WTC11 (cell line): ENCODE data around the gene NUP93. TPM values are rescaled to one million over a fixed set of nuclear protein-coding genes. Genes with fewer than 3 reads are reported as not detected.

Experiments
- ATAC-seq: fragments of 200-7000 bp; cut with Tn5 transposase; 2 replicates; pipeline ENCODE4 v1.10.0; 2021; ENCODE audit warnings: mild to moderate bottlenecking, moderate library complexity
- CTCF ChIA-PET: fragments of 300-600 bp; sonication (Branson Sonifier 250); formaldehyde crosslinking; loops from one replicate; lab custom pipeline; 2021; ENCODE audit warnings: antibody characterized with exemption; lab: Charles Lee
- POLR2A ChIA-PET: fragments of 350-600 bp; sonication (Branson Sonifier 250); formaldehyde crosslinking; loops from one replicate; lab custom pipeline; 2021; ENCODE audit warnings: antibody characterized with exemption; lab: Charles Lee
- DNase-seq: peaks from one replicate; pipeline ENCODE4 v3.0.0; 2021; ENCODE audit warnings: low spot score
- H3K27ac Mint-ChIP-seq: 2 replicates; pipeline ENCODE4 v1.8.0; 2021; ENCODE audit warnings: mixed read lengths
- H3K27me3 Mint-ChIP-seq: 2 replicates; pipeline ENCODE4 v1.8.0; 2021; ENCODE audit warnings: low read depth, mild to moderate bottlenecking, moderate library complexity, mixed read lengths
- H3K36me3 Mint-ChIP-seq: 2 replicates; pipeline ENCODE4 v1.8.0; 2021; ENCODE audit warnings: mixed read lengths
- H3K4me1 Mint-ChIP-seq: 2 replicates; pipeline ENCODE4 v1.8.0; 2022; ENCODE audit warnings: mixed read lengths
- H3K4me3 Mint-ChIP-seq: 2 replicates; pipeline ENCODE4 v1.8.0; 2021; ENCODE audit warnings: mild to moderate bottlenecking, moderate library complexity, mixed read lengths
- H3K9me3 Mint-ChIP-seq: 2 replicates; pipeline ENCODE4 v1.8.0; 2021; ENCODE audit warnings: mixed read lengths
- ATF1 ChIP-seq: sonication (generic); formaldehyde crosslinking; IDR thresholded peaks from 2 replicates; pipeline ENCODE4 v1.8.1; 2023; ENCODE audit warnings: mild to moderate bottlenecking, moderate library complexity, missing genetic modification reagents
- CBFB ChIP-seq: sonication (generic); formaldehyde crosslinking; IDR thresholded peaks from 2 replicates; pipeline ENCODE4 v1.8.1; 2022; ENCODE audit warnings: mild to moderate bottlenecking, low read depth, missing genetic modification reagents
- CDX4 ChIP-seq: fragments of 250-450 bp; sonication (Bioruptor Pico); IDR thresholded peaks from 2 replicates; pipeline ENCODE4 v1.9.0; 2021; ENCODE audit warnings: moderate library complexity, mild to moderate bottlenecking, inconsistent platforms, borderline replicate concordance
- CREB1 ChIP-seq: sonication (generic); formaldehyde crosslinking; IDR thresholded peaks from 2 replicates; pipeline ENCODE4 v1.8.0; 2023; ENCODE audit warnings: mild to moderate bottlenecking, missing genetic modification reagents
- E2F4 ChIP-seq: sonication (generic); formaldehyde crosslinking; IDR thresholded peaks from 2 replicates; pipeline ENCODE4 v1.8.1; 2022; ENCODE audit warnings: low read depth, mild to moderate bottlenecking, moderate library complexity, missing genetic modification reagents, borderline replicate concordance
- ELF4 ChIP-seq: sonication (generic); formaldehyde crosslinking; IDR thresholded peaks from 2 replicates; pipeline ENCODE4 v1.8.1; 2022; ENCODE audit warnings: low read depth, mild to moderate bottlenecking, moderate library complexity, missing genetic modification reagents
- ETV6 ChIP-seq: sonication (generic); formaldehyde crosslinking; IDR thresholded peaks from 2 replicates; pipeline ENCODE4 v1.8.1; 2022; ENCODE audit warnings: mild to moderate bottlenecking, missing genetic modification reagents
- FOXK1 ChIP-seq: sonication (generic); formaldehyde crosslinking; IDR thresholded peaks from 2 replicates; pipeline ENCODE4 v1.8.0; 2022; ENCODE audit warnings: mild to moderate bottlenecking, moderate library complexity, missing genetic modification reagents
- FOXP1 ChIP-seq: sonication (generic); formaldehyde crosslinking; IDR thresholded peaks from 2 replicates; pipeline ENCODE4 v1.8.0; 2022; ENCODE audit warnings: missing genetic modification reagents, mild to moderate bottlenecking, moderate library complexity, borderline replicate concordance
- GABPB1 ChIP-seq: sonication (generic); formaldehyde crosslinking; IDR thresholded peaks from 2 replicates; pipeline ENCODE4 v1.8.1; 2023; ENCODE audit warnings: mild to moderate bottlenecking, missing genetic modification reagents
- IRF1 ChIP-seq: sonication (generic); formaldehyde crosslinking; IDR thresholded peaks from 2 replicates; pipeline ENCODE4 v1.8.0; 2023; ENCODE audit warnings: missing genetic modification reagents
- MYBL2 ChIP-seq: sonication (generic); formaldehyde crosslinking; IDR thresholded peaks from 2 replicates; pipeline ENCODE4 v1.8.1; 2023; ENCODE audit warnings: mild to moderate bottlenecking, moderate library complexity, missing genetic modification reagents
- NFATC4 ChIP-seq: fragments of 250-450 bp; sonication (Bioruptor Pico); IDR thresholded peaks from 2 replicates; pipeline ENCODE4 v1.9.0; 2021; ENCODE audit warnings: mild to moderate bottlenecking
- NFE2L1 ChIP-seq: sonication (generic); formaldehyde crosslinking; IDR thresholded peaks from 2 replicates; pipeline ENCODE4 v1.8.1; 2023; ENCODE audit warnings: missing genetic modification reagents
- TEAD1 ChIP-seq: sonication (generic); formaldehyde crosslinking; IDR thresholded peaks from 2 replicates; pipeline ENCODE4 v1.8.0; 2022; ENCODE audit warnings: mild to moderate bottlenecking, missing genetic modification reagents
- ZNF138 ChIP-seq: sonication (generic); formaldehyde crosslinking; conservative IDR thresholded peaks from 2 replicates; pipeline ENCODE4 v1.8.1; 2022; ENCODE audit warnings: mild to moderate bottlenecking, moderate library complexity, missing genetic modification reagents
- ZNF219 ChIP-seq: sonication (generic); formaldehyde crosslinking; IDR thresholded peaks from 2 replicates; pipeline ENCODE4 v1.8.0; 2023; ENCODE audit warnings: missing genetic modification reagents, mild to moderate bottlenecking, borderline replicate concordance
- ZNF416 ChIP-seq: fragments of 250-450 bp; sonication (Bioruptor Pico); IDR thresholded peaks from 2 replicates; pipeline ENCODE4 v1.9.0; 2021; ENCODE audit warnings: mild to moderate bottlenecking, inconsistent platforms
- ZNF671 ChIP-seq: fragments of 250-450 bp; sonication (Bioruptor Pico); IDR thresholded peaks from 2 replicates; pipeline ENCODE4 v1.8.0; 2021; ENCODE audit warnings: mild to moderate bottlenecking
- total RNA-seq: library from RNA; stranded (reverse); gene quantifications from 3 replicates; pipeline ENCODE4 v1.2.3, GENCODE V29; 2021
- TF ChIP-seq, protein P1 (sequence below): fragments of 250-450 bp; sonication (Bioruptor Pico); conservative IDR thresholded peaks from 2 replicates; pipeline ENCODE4 v1.9.0; 2021; ENCODE audit warnings: mild to moderate bottlenecking

Gene NUP93
- total RNA-seq, 1 experiment from 2014 or later = 185 TPM

- TF ChIP-seq, protein P1, sequence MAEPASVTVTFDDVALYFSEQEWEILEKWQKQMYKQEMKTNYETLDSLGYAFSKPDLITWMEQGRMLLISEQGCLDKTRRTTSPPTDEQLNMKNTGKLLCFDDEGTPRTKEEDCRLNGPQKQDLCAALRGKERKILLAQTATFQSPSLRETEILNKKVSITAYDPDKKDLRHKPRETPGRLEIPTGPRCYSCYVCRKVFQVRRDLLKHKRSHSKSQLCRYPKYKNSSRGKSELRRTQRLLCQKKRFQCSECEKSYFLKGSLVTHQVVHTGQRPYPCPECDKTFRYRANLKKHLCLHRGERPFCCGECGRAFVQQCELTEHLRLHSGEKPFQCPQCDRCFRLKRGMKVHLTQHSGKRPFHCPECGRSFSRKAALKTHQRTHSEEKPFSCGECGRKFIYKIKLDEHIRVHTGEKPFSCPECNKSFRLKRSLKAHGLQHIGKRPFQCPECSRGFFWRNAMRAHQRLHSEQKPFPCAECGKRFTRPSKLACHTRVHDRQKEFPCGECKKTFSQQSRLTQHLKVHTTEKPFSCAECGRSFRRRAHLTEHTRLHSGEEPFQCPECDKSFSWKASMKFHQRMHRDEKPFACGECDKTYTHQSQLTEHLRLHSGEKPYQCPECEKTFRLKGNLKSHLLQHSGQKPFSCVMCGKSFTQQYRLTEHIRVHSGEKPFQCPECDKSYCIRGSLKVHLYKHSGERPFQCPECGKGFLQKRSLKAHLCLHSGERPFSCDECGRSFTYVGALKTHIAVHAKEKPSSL = no peak
- TF ChIP-seq FOXP1 (CRISPR knock-in tag) (no peak), ZNF671 (CRISPR knock-in tag) (no peak), FOXK1 (CRISPR knock-in tag) (no peak), CREB1 (no peak)
- TF ChIP-seq, all 79 proteins: peak for 0
Observed at GRCh38 chr16:56878282-56878854, 148.4 kb downstream of the NUP93 start (continued).

DNA sequence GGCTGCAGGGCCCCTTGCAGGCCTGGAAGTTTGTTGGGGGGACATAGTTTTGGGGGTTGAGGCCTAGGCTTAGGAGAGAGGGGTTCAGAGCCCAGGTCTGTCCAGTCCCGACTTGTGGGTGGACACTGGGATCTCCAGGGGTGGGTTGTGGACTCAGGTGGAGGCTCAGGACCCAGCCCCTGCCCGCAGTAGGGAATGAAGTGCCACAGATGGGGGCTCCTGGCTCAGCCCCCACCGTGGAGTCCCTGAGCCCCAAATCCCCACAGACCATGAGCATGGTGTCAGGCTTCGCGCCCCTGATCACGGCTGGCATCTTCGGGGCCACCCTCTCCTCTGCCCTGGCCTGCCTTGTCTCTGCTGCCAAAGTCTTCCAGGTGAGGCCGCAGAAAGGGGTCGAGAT lies 149.3 kb downstream of the NUP93 start:
- no peaks in the 10 kb centered on the region for H3K9me3 Mint-ChIP-seq
- no peaks in the 10 kb centered on the region for H3K36me3 Mint-ChIP-seq
- ChIA-PET CTCF (interaction anchor here (0.5 to 2.4 kb wide), 3 partner anchors 10 to 46 kb away, joined by 3 to 7 read pairs (median 3); no protein-coding TSS in a partner anchor), POLR2A (no interaction called here)
- H3K4me1 Mint-ChIP-seq = no peaks in the 10 kb centered on the region
- DNase-seq (no peak), ATAC-seq (no peak)
- H3K27ac Mint-ChIP-seq = no peak overlapping the region
- TF ChIP-seq ATF1 (CRISPR knock-in tag) = no peak
- no peak for TF ChIP-seq NFE2L1 (CRISPR knock-in tag)
- TF ChIP-seq TEAD1 (CRISPR knock-in tag) = no peak
- TF ChIP-seq FOXP1 (CRISPR knock-in tag) = no peak
- TF ChIP-seq ZNF138 = no peak
- no peak overlapping the region for H3K4me3 Mint-ChIP-seq
- no peaks in the 10 kb centered on the region for H3K27me3 Mint-ChIP-seq

DNA sequence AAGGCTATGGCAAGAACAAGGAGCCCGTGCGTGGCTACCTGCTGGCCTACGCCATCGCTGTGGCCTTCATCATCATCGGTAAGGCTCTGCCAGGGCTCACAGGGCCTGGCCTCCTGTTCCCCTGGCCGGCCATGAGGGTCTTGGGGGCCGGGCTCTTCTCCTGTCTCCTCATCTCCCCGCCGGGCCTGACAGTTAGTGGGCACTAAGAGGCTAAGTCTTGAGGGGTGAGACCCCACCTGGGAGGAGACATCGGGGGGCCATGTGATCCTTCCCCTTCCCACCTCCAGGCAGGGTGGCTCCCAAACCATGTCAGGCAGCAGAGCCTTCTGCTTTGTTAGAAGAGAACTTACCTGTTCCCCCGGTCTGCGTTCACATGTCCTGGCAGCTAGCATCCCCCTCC lies 150.2 kb downstream of the NUP93 start:
- DNase-seq = no peak
- no peak overlapping the region for H3K27ac Mint-ChIP-seq
- TF ChIP-seq IRF1 (CRISPR knock-in tag) (no peak), CDX4 (CRISPR knock-in tag) (no peak), ZNF219 (CRISPR knock-in tag) (no peak), ZNF416 (CRISPR knock-in tag) (no peak), E2F4 (CRISPR knock-in tag) (no peak), GABPB1 (CRISPR knock-in tag) (no peak), NFATC4 (CRISPR knock-in tag) (no peak), MYBL2 (CRISPR knock-in tag) (no peak), ZNF671 (CRISPR knock-in tag) (no peak), ETV6 (CRISPR knock-in tag) (no peak), ELF4 (no peak), CBFB (CRISPR knock-in tag) (no peak)
- TF ChIP-seq, all 79 proteins: peak for 0
- Mint-ChIP-seq H3K27me3 (no peaks in the 10 kb centered on the region), H3K9me3 (peaks cover 5% of the 10 kb centered on the region), H3K4me1 (no peaks in the 10 kb centered on the region), H3K4me3 (no peak overlapping the region), H3K36me3 (peaks cover 3% of the 10 kb centered on the region; the same call in 1 of the 2 replicates)
- POLR2A ChIA-PET = no interaction called here
- CTCF ChIA-PET = interaction anchor here (0.9 kb wide), 1 partner anchor 26 kb away, joined by 3 read pairs; no protein-coding TSS in a partner anchor
- ATAC-seq = no peak
